ENCODE measurements around the gene A1CF. TPM values are rescaled to one million over a fixed set of nuclear protein-coding genes. Genes with fewer than 3 reads are reported as not detected.

A1CF gene
- total and polyA plus RNA-seq, 2 of the 8 experiments (the other 6 are each of a cell fraction or from before 2014, with no cell fraction given) = not detected

- Histone ChIP-seq H3K9ac (replicated peaks in 1 of 4; ENCODE audit: extremely low read depth in 1 of 4, low read depth in 3 of 4, low read length in 3 of 4) (no peak overlapping the region), H3K23me2 (ENCODE audit: low read depth, low read length) (no peaks in the 10 kb centered on the region), H3K9me3 (ENCODE audit: insufficient read depth in 2 of 2, low read depth in 1 of 2, low read length in 1 of 2) (no peaks in the 10 kb centered on the region), H3K79me2 (ENCODE audit: control insufficient read depth in 1 of 2, insufficient read depth in 2 of 2, low read length in 2 of 2) (no peaks in the 10 kb centered on the region), H3K18ac (ENCODE audit: extremely low read depth, low read length) (no peak overlapping the region), H3K79me1 (ENCODE audit: low read depth, low read length) (no peaks in the 10 kb centered on the region), H3K36me3 (ENCODE audit: control insufficient read depth in 2 of 4, insufficient read depth in 4 of 4, low read length in 3 of 4) (no peaks in the 10 kb centered on the region), H4K8ac (ENCODE audit: extremely low read depth, insufficient read depth, low read length) (no peak overlapping the region), H3K27ac (ENCODE audit: low read depth, low read length) (no peak overlapping the region), H2BK5ac (ENCODE audit: low read depth, low read length) (no peak overlapping the region), H2BK12ac (ENCODE audit: low read depth, low read length) (no peak overlapping the region), H4K20me1 (replicated peaks in 1 of 2; ENCODE audit: control insufficient read depth in 1 of 2, insufficient read depth in 2 of 2, low read length in 2 of 2) (no peaks in the 10 kb centered on the region), H2AFZ (ENCODE audit: low read length) (no peak overlapping the region), H2BK15ac (ENCODE audit: low read length) (no peak overlapping the region), H3K4me1 (replicated peaks in 1 of 4; ENCODE audit: control insufficient read depth in 3 of 4, insufficient read depth in 4 of 4, low read length in 3 of 4) (peaks cover 0 to 5% (median 2%) of the 10 kb centered on the region in 4 experiments; a peak in 3 of 7 replicates), H3K23ac (ENCODE audit: insufficient read length) (no peak overlapping the region), H2BK20ac (ENCODE audit: low read length) (no peak overlapping the region), H4K91ac (replicated peaks; ENCODE audit: insufficient read length, low read length) (no peak overlapping the region), H3K4me3 (ENCODE audit: extremely low read depth in 1 of 4, insufficient read depth in 2 of 4, low read depth in 3 of 4, low read length in 4 of 4) (no peak overlapping the region), H2BK120ac (replicated peaks; ENCODE audit: low read depth, low read length) (no peak overlapping the region), H2AK5ac (ENCODE audit: low read depth, low read length) (no peak overlapping the region), H3K14ac (ENCODE audit: insufficient read length) (no peak overlapping the region), H3K4me2 (ENCODE audit: insufficient read depth in 1 of 2, low read depth in 2 of 2, low read length in 2 of 2) (no peak overlapping the region), H4K5ac (ENCODE audit: insufficient read length, low read depth, low read length) (no peak overlapping the region), H3K56ac (replicated peaks; ENCODE audit: insufficient read length, low read depth, low read length) (no peak overlapping the region), H3K4ac (replicated peaks; ENCODE audit: insufficient read length, low read depth, low read length) (no peak overlapping the region), H3K27me3 (replicated peaks in 1 of 4; ENCODE audit: control insufficient read depth in 3 of 4, extremely low read depth in 1 of 4, insufficient read depth in 3 of 4, low read length in 3 of 4) (no peaks in the 10 kb centered on the region)
- no peak for FAIRE-seq
- 86% methylated on average over 2 of the region's 2 CpGs; no CpG with 5 or more reads in 1 of the 2 experiments for WGBS, 2 experiments (ENCODE audit: extremely low coverage in 1 of 2, insufficient coverage in 1 of 2, insufficient read length in 1 of 2, insufficient replicate concordance in 2 of 2, low coverage in 1 of 2, low lambda C conversion rate in 2 of 2, missing lambda C conversion rate in 1 of 2)
- DNase-seq (ENCODE audit: low read depth in 1 of 2, low spot score in 2 of 2) = no peak
- ChIA-PET POLR2A (ENCODE audit: partially characterized antibody) (no interaction called here), CTCF (ENCODE audit: partially characterized antibody) (interaction anchor here (0.8 kb wide), 1 partner anchor 36 kb away, joined by 3 read pairs; no protein-coding TSS in a partner anchor)
- no peak for TF ChIP-seq TBP (IDR thresholded peaks at IDR 0.05; ENCODE audit: low read depth, low read length)
- TF ChIP-seq SP2 (IDR thresholded peaks at IDR 0.05; ENCODE audit: low read length) = no peak
- no peak for TF ChIP-seq JUND (IDR thresholded peaks at IDR 0.05; ENCODE audit: low read length)
- no peak for TF ChIP-seq CEBPB (IDR thresholded peaks at IDR 0.05; ENCODE audit: low read depth, low read length)
- no peak for TF ChIP-seq POU5F1 (IDR thresholded peaks at IDR 0.05; ENCODE audit: low read depth, low read length)
- TF ChIP-seq TEAD4 (IDR thresholded peaks at IDR 0.05; ENCODE audit: low read depth, low read length) = no peak
- TF ChIP-seq POLR2AphosphoS5 (IDR thresholded peaks at IDR 0.05; ENCODE audit: low read depth, low read length) = no peak
- no peak for TF ChIP-seq SAP30 (IDR thresholded peaks at IDR 0.05; ENCODE audit: insufficient read depth, insufficient replicate concordance, low read length)
- TF ChIP-seq GTF2F1 (IDR thresholded peaks at IDR 0.05; ENCODE audit: borderline replicate concordance, low read depth, low read length) = no peak
- TF ChIP-seq CBX5 (IDR thresholded peaks at IDR 0.05; ENCODE audit: low read depth, low read length) = no peak
- no peak for TF ChIP-seq EGR1 (IDR thresholded peaks at IDR 0.05; ENCODE audit: borderline replicate concordance, low read depth, low read length)
Observed at GRCh38 chr10:50855015-50855414, 30.4 kb downstream of the A1CF start.
